GM23338 (cell line): ENCODE results near the gene ZNF200. TPM values are rescaled to one million over a fixed set of nuclear protein-coding genes. Genes with fewer than 3 reads are reported as not detected.

Source experiments
- ATAC-seq: fragments of 200-7000 bp; cut with Tn5 transposase; 3 replicates; pipeline ENCODE4 v1.9.1; 2020
- DNase-seq: peaks from one replicate; pipeline ENCODE4 v3.0.0-alpha.2; 2015; ENCODE audit warnings: low spot score
- H2AFZ ChIP-seq: fragments of 200-600 bp; sonication (generic); 2 replicates; pipeline ENCODE4 v1.8.0; 2016; ENCODE audit warnings: antibody characterized with exemption, mild to moderate bottlenecking, moderate library complexity
- H3F3A ChIP-seq: fragments of 200-600 bp; sonication (generic); replicated peaks from 2 replicates; pipeline ENCODE4 v1.8.0; 2017; ENCODE audit warnings: antibody characterized with exemption, mixed run types, low read depth
- H3K27ac ChIP-seq: fragments of 200-600 bp; sonication (generic); 2 replicates; pipeline ENCODE4 v1.6.1; 2016; ENCODE audit warnings: low read depth
- H3K27me3 ChIP-seq: fragments of 200-600 bp; sonication (generic); 2 replicates; pipeline ENCODE4 v1.8.0; 2016; ENCODE audit warnings: mild to moderate bottlenecking, mixed run types, moderate library complexity; ENCODE audit not compliant: insufficient read depth
- H3K36me3 ChIP-seq: fragments of 200-600 bp; sonication (generic); 2 replicates; pipeline ENCODE4 v1.8.0; 2016; ENCODE audit warnings: mild to moderate bottlenecking; ENCODE audit not compliant: insufficient read depth
- H3K4me1 ChIP-seq: fragments of 200-600 bp; sonication (generic); 2 replicates; pipeline ENCODE4 v1.8.0; 2016; ENCODE audit warnings: mild to moderate bottlenecking, moderate library complexity; ENCODE audit not compliant: insufficient read depth
- H3K4me2 ChIP-seq: fragments of 200-600 bp; sonication (generic); 2 replicates; pipeline ENCODE4 v1.7.1; 2017; ENCODE audit warnings: mixed run types
- H3K4me3 ChIP-seq: fragments of 200-600 bp; sonication (generic); 2 replicates; pipeline ENCODE4 v1.6.1; 2016; ENCODE audit warnings: mixed run types
- H3K79me2 ChIP-seq: fragments of 200-600 bp; sonication (generic); replicated peaks from 2 replicates; pipeline ENCODE4 v1.8.0; 2017; ENCODE audit warnings: mild to moderate bottlenecking; ENCODE audit not compliant: insufficient read depth
- H3K9me2 ChIP-seq: fragments of 200-600 bp; sonication (generic); 2 replicates; pipeline ENCODE4 v1.8.0; 2017; ENCODE audit not compliant: insufficient read depth
- H4K20me1 ChIP-seq: fragments of 200-600 bp; sonication (generic); replicated peaks from 2 replicates; pipeline ENCODE4 v1.8.0; 2017; ENCODE audit warnings: mild to moderate bottlenecking; ENCODE audit not compliant: insufficient read depth
- H3K27ac Mint-ChIP-seq: 2 replicates; pipeline ENCODE4 v1.8.0; 2020; ENCODE audit warnings: inconsistent platforms, mild to moderate bottlenecking, moderate library complexity, mixed read lengths
- H3K27me3 Mint-ChIP-seq: 3 replicates; pipeline ENCODE4 v1.8.0; 2022; ENCODE audit warnings: low read depth, mild to moderate bottlenecking, moderate library complexity, mixed read lengths, inconsistent platforms; ENCODE audit not compliant: insufficient read depth, poor library complexity
- H3K36me3 Mint-ChIP-seq: 3 replicates; pipeline ENCODE4 v1.8.0; 2021; ENCODE audit warnings: low read depth, mild to moderate bottlenecking, inconsistent platforms, moderate library complexity, mixed read lengths
- H3K4me1 Mint-ChIP-seq: 3 replicates; pipeline ENCODE4 v1.8.0; 2020; ENCODE audit warnings: mild to moderate bottlenecking, inconsistent platforms, mixed read lengths
- H3K4me3 Mint-ChIP-seq: 3 replicates; pipeline ENCODE4 v1.8.0; 2021; ENCODE audit warnings: moderate library complexity, mild to moderate bottlenecking, inconsistent platforms, mixed read lengths
- H3K9me3 Mint-ChIP-seq: 3 replicates; pipeline ENCODE4 v1.8.0; 2020; ENCODE audit warnings: moderate library complexity, mild to moderate bottlenecking, inconsistent platforms, mixed read lengths
- CREB1 ChIP-seq: fragments of 250-450 bp; sonication (Bioruptor Pico); IDR thresholded peaks from 2 replicates; pipeline ENCODE4 v1.5.0; 2020; ENCODE audit warnings: low read depth, mild to moderate bottlenecking, moderate library complexity
- CTCF ChIP-seq, 2 experiments: fragments of 200-600 bp in 1 of 2; sonication (generic) in 1 of 2; conservative IDR thresholded peaks; 2 replicates each; pipeline versions ENCODE4 v1.5.1 to v1.6.1; 2016 to 2017; ENCODE audit warnings: antibody characterized with exemption in 2 of 2, low read depth in 2 of 2, mild to moderate bottlenecking in 2 of 2, moderate library complexity in 1 of 2
- NANOG ChIP-seq: IDR thresholded peaks from 2 replicates; pipeline ENCODE4 v1.6.1; 2016; ENCODE audit warnings: antibody characterized with exemption, borderline replicate concordance
- POLR2AphosphoS5 ChIP-seq: IDR thresholded peaks from 2 replicates; pipeline ENCODE4 v1.6.1; 2016; ENCODE audit warnings: antibody characterized with exemption, low read depth
- ZNF331 ChIP-seq: fragments of 250-450 bp; sonication (Bioruptor Pico); IDR thresholded peaks from 2 replicates; pipeline ENCODE4 v1.5.0; 2020; ENCODE audit warnings: low read depth, mild to moderate bottlenecking, moderate library complexity
- ZNF462 ChIP-seq: fragments of 250-450 bp; sonication (Bioruptor Pico); IDR thresholded peaks from 2 replicates; pipeline ENCODE4 v1.5.0; 2020; ENCODE audit warnings: mild to moderate bottlenecking, moderate library complexity
- polyA plus RNA-seq: library from polyadenylated mRNA; unstranded; fragments of >200 nt; fragmentation: Nextera tagmentation; extraction: Ambion mirVana; gene quantifications from 2 replicates; pipeline ENCODE4 v1.2.1, GENCODE V29; 2016
- total RNA-seq: library from RNA; depleted of rRNA; stranded (reverse); fragments of >200 nt; shearing (Covaris generic); gene quantifications from 2 replicates; pipeline ENCODE4 v1.2.3, GENCODE V29; 2014

ZNF200 gene
- total and polyA plus RNA-seq, 2 experiments from 2014 or later = 9.2 to 9.7 TPM

GRCh38 chr16:3241761-3242160, 6.8 kb upstream of the ZNF200 start:
- H4K20me1 ChIP-seq = no peaks in the 10 kb centered on the region
- peaks cover 1% of the 10 kb centered on the region for H3K27me3 Mint-ChIP-seq
- no peak overlapping the region for H3K4me3 Mint-ChIP-seq
- H3K9me3 Mint-ChIP-seq = peaks cover 75% of the 10 kb centered on the region
- no peaks in the 10 kb centered on the region for H3K9me2 ChIP-seq
- H3K27ac Mint-ChIP-seq = no peak overlapping the region
- H3K4me1 ChIP-seq = no peaks in the 10 kb centered on the region
- H3K4me1 Mint-ChIP-seq = no peaks in the 10 kb centered on the region
- DNase-seq (no peak), ATAC-seq (no peak)
- no peak overlapping the region for H3K27ac ChIP-seq
- peaks cover 5% of the 10 kb centered on the region; the same call in 2 of the 3 replicates for H3K36me3 Mint-ChIP-seq
- no peak overlapping the region for H3K4me2 ChIP-seq
- no peaks in the 10 kb centered on the region for H3K27me3 ChIP-seq
- no peak overlapping the region for H2AFZ ChIP-seq
- H3K4me3 ChIP-seq = no peak overlapping the region
- TF ChIP-seq CTCF (conservative IDR thresholded peaks at IDR 0.05; ENCODE audit: low read depth in 2 of 2) (no peak), ZNF462 (CRISPR knock-in tag) (no peak), POLR2AphosphoS5 (no peak), CREB1 (no peak), NANOG (no peak), ZNF331 (CRISPR knock-in tag) (no peak)
- H3K36me3 ChIP-seq = no peaks in the 10 kb centered on the region
- H3K79me2 ChIP-seq = no peaks in the 10 kb centered on the region
- no peaks in the 10 kb centered on the region for H3F3A ChIP-seq
